GM18868 (cell line): ENCODE results near the gene BPIFA1.

ENCODE experiments used
- ATAC-seq: cut with Tn5 transposase; IDR thresholded peaks from one replicate; pipeline ENCODE4 v1.9.1; 2021; ENCODE audit warnings: mild to moderate bottlenecking, moderate library complexity; ENCODE audit not compliant: unreplicated experiment

Gene BPIFA1

GRCh38 chr20:33235696-33236095 is at the start of gene BPIFA1:
TSS of gene BPIFA1 (plus strand) at chr20:33235996. CDS start at chr20:33237712, 1,716 bp downstream.
- no peak for ATAC-seq

GRCh38 chr20:33187491-33187890 is 48.3 kb upstream of the BPIFA1 start:
- ATAC-seq: no peak

GRCh38 chr20:33188421-33188820 is 47.4 kb upstream of the BPIFA1 start:
- no peak for ATAC-seq

- no peak for ATAC-seq
Observed at GRCh38 chr20:33191484-33191883, 44.3 kb upstream of the BPIFA1 start.

- no peak for ATAC-seq
Observed at GRCh38 chr20:33191955-33192354, 43.8 kb upstream of the BPIFA1 start.

- no peak for ATAC-seq
Observed at GRCh38 chr20:33192912-33193501, 42.8 kb upstream of the BPIFA1 start.

GRCh38 chr20:33199026-33199425 is 36.8 kb upstream of the BPIFA1 start:
- no peak for ATAC-seq

GRCh38 chr20:33202451-33202850 is 33.3 kb upstream of the BPIFA1 start:
- no peak for ATAC-seq

GRCh38 chr20:33203444-33203843 is 32.4 kb upstream of the BPIFA1 start:
- ATAC-seq: no peak

GRCh38 chr20:33209789-33210188 is 26.0 kb upstream of the BPIFA1 start:
- no peak for ATAC-seq

GRCh38 chr20:33210371-33210770 is 25.4 kb upstream of the BPIFA1 start:
- ATAC-seq: no peak

GRCh38 chr20:33211817-33212424 is 23.9 kb upstream of the BPIFA1 start:
- no peak for ATAC-seq

- no peak for ATAC-seq
Observed at GRCh38 chr20:33217052-33217451, 18.7 kb upstream of the BPIFA1 start, which contains the start of gene BPIFA3. TSS of gene BPIFA3 (plus strand) at chr20:33217352. CDS start at chr20:33217537, 185 bp downstream.

- no peak for ATAC-seq
Observed at GRCh38 chr20:33224399-33224798, 11.4 kb upstream of the BPIFA1 start.

GRCh38 chr20:33229843-33230242 is 6.0 kb upstream of the BPIFA1 start:
- ATAC-seq: no peak

- ATAC-seq: no peak
Observed at GRCh38 chr20:33231237-33231636, 4.6 kb upstream of the BPIFA1 start.

- ATAC-seq: no peak
Observed at GRCh38 chr20:33232486-33233072, 3.2 kb upstream of the BPIFA1 start.

- no peak for ATAC-seq
Observed at GRCh38 chr20:33233129-33233774, 2.5 kb upstream of the BPIFA1 start.

- no peak for ATAC-seq
Observed at GRCh38 chr20:33234050-33234449, 1.7 kb upstream of the BPIFA1 start.

- no peak for ATAC-seq
Observed at GRCh38 chr20:33236351-33236750, 555 bp downstream of the BPIFA1 start.

GRCh38 chr20:33237989-33238388 is 2.2 kb downstream of the BPIFA1 start:
- ATAC-seq: no peak

GRCh38 chr20:33239418-33239817 is 3.6 kb downstream of the BPIFA1 start:
- no peak for ATAC-seq
